GM19372 (cell line): ENCODE measurements around the gene ADCY2.

Source experiments
- ATAC-seq: cut with Tn5 transposase; IDR thresholded peaks from one replicate; pipeline ENCODE4 v1.9.1; 2021; ENCODE audit warnings: mild to moderate bottlenecking, low read depth, moderate library complexity; ENCODE audit not compliant: unreplicated experiment

ADCY2 gene

GRCh38 chr5:7644723-7645122 is 248.8 kb downstream of the ADCY2 start:
- ATAC-seq: no peak

GRCh38 chr5:7650755-7651154 is 254.8 kb downstream of the ADCY2 start:
- no peak for ATAC-seq

GRCh38 chr5:7653046-7653445 is 257.1 kb downstream of the ADCY2 start:
- no peak for ATAC-seq

- ATAC-seq: no peak
Observed at GRCh38 chr5:7657153-7657552, 261.2 kb downstream of the ADCY2 start.

DNA sequence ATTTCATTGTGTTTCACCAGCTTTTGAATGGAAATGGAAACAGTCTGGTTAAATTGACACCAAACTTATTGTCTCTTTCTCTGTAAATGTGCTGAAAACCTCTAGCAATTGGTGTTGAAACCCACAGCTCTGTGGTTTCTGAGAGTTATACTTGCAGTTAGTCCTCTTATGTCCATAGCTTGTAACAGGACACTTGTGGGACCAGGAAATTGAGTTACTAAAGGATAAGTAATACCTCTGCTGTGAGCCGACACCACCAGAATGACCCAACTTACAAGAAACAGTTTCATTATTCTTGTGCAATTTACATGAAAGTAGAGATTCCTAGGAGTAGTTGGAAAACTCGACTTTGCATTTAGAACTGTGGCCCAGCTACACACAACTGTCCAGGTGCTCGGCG is 263.5 kb downstream of the ADCY2 start:
- ATAC-seq: no peak

DNA sequence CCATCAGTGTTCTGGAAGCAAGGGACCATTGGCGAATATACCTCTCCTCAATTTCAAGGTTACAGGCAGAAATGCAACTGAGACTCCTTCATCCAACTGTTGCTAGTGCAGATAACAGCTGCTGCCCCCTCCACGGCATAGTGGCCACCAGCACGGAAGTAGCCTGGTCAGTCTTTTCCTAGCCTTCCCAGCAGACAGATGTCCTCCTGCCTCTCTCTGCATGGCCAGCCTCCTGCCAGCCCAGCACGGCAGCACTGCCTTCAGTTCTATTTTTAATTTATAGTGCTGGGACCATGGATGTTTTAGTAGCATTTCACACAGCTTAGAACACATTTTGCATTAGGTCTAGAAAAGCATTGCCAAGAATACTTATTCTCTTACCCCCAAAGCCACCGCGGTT is 266.4 kb downstream of the ADCY2 start:
- ATAC-seq: no peak

- no peak for ATAC-seq
Observed at GRCh38 chr5:7663808-7664207, 267.9 kb downstream of the ADCY2 start.

DNA sequence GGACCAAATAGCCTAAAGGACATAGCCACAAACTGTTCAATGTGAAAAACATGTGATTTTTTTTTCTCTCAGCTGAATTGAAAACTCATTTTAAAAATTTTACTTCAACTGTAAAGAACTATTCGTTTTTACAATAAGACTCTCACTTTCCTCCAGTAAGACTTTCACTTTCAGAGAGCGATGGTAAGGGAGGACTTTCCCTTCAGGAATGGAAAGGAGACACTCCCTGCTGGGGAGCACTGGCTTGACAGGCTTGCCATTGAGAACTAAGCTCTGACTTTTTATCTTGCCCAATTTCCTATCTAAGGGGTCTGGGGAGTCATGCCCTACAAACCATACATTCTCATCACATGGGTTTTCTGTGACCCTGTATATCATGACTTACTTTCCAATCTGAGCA is 268.3 kb downstream of the ADCY2 start:
- ATAC-seq: no peak

DNA sequence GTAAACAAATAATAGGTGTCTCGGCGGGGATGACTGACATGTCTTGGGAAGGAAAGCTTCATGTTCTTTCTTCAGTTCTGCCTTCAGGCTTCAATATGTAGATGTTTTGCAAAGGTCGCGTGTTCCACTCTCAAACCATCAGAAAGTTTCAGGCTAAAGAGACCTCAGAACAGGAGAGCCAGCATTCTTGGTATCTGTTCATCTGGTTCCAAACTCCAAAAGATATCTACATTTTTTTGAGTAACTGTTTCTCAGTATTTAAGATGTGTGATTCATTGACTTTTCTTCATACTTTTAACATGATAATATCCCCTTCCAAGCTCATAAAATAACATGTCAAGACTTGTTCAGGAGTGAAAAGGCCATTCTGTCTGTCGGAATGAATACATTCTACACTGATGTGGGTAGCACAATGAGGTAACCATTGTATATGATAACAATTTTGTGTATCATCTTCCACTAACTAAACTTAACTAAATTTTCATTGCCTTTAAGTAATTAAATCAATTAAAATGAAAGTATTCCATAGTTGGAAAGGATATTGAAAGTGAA is 271.4 kb downstream of the ADCY2 start:
- ATAC-seq: no peak

- no peak for ATAC-seq
Observed at GRCh38 chr5:7668161-7668560, 272.2 kb downstream of the ADCY2 start.

- ATAC-seq: no peak
Observed at GRCh38 chr5:7668627-7669026, 272.7 kb downstream of the ADCY2 start.

GRCh38 chr5:7671381-7671993 is 275.5 kb downstream of the ADCY2 start:
- no peak for ATAC-seq

GRCh38 chr5:7673658-7674057 is 277.7 kb downstream of the ADCY2 start:
- ATAC-seq: no peak

DNA sequence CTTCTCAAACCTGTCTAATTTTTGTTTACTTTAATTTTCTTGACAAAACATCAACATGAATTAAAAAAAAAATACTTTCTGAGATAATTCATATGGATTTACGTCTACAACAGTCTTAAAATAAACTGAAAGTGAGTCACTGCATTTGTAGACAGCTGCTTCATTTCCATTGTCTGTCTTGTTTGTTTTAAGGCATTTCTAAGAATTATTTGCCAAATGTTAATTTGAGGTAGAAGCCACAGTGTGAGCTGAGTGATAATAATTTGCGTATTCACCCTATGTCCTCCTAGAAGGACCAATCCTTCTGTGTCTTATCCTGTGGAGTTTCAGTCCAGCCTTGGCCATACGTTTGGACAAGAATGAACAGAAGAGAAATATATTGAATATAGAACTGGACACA is 280.5 kb downstream of the ADCY2 start:
- ATAC-seq: no peak

DNA sequence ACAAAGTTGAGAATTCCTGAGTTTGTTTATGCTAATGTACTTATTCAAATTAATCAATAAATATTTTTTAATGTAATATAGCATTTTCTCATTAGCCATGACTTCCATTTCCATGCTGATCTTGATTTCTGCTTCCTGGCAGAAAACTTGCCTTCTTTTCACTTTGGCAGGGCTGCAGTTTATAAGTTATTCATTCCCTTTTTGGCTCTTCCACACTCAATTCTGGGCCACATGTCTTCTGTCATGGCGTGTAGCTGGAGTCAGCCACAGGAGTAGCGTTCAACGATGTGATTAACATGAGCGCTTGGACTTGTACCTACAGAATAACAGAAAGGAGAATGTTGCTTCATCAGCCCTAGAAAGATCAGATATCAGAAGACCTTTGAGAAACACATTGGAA is 282.1 kb downstream of the ADCY2 start:
- no peak for ATAC-seq

GRCh38 chr5:7679663-7680062 is 283.7 kb downstream of the ADCY2 start:
- ATAC-seq: no peak

- no peak for ATAC-seq
Observed at GRCh38 chr5:7680260-7680659, 284.3 kb downstream of the ADCY2 start.

GRCh38 chr5:7682379-7682778 is 286.4 kb downstream of the ADCY2 start:
- no peak for ATAC-seq

DNA sequence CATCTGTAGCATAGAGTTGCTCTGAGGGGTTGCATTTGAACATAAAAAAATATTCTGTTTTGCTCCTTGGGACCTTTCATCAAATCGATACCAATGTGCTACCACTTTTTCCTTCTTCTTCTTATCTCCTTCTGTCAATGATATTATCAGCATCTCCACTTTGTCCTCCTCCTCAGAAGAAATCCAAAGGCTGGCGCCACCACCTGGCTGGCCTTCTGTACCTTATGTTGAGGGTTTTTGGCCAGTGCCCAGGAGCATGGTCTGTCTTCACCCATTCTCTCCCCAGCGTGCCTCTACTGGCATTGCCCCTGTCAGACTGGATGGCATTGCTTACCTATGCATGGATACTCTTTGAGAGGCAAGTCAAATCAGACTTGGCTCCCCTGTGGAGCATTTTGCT is 287.8 kb downstream of the ADCY2 start:
- ATAC-seq: no peak

- no peak for ATAC-seq
Observed at GRCh38 chr5:7684826-7685225, 288.9 kb downstream of the ADCY2 start.

DNA sequence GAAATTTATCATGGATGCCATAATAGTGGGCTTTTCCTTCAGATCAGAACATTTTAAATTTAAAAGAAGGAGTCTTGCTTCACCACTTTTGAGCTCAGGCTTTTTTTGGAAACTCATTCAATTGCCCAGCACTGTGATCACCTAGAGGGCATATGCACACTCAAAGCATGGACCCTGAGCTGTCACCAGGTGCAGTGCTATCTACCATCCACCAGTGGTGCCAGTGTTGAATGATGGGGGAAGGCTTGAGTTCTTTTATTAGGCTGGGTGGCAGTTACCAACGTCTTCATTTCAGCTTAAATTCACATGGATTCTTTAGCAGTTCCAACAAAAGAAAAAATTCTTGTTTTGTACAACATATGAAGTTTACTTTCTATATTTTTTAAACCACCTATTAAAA is 290.9 kb downstream of the ADCY2 start:
- ATAC-seq: no peak

DNA sequence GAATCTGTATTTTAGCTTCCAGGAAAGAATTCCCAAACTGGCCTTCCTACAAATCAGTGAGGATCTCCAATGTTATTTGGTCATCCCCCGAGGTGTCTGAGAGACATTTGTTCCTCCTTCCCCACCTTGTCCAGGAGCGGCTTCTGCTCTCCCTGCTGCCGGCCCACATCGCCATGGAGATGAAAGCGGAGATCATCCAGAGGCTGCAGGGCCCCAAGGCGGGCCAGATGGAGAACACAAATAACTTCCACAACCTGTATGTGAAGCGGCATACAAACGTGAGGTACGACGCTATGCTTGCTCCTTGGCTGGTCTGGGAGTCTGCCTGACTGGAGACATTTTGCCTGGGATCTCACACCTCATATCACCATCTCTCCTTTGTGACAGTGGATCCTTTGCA is 294.6 kb downstream of the ADCY2 start:
- no peak for ATAC-seq

GRCh38 chr5:7705261-7705660 is 309.3 kb downstream of the ADCY2 start:
- no peak for ATAC-seq
